ENCODE results near the gene CRYL1.

DNA sequence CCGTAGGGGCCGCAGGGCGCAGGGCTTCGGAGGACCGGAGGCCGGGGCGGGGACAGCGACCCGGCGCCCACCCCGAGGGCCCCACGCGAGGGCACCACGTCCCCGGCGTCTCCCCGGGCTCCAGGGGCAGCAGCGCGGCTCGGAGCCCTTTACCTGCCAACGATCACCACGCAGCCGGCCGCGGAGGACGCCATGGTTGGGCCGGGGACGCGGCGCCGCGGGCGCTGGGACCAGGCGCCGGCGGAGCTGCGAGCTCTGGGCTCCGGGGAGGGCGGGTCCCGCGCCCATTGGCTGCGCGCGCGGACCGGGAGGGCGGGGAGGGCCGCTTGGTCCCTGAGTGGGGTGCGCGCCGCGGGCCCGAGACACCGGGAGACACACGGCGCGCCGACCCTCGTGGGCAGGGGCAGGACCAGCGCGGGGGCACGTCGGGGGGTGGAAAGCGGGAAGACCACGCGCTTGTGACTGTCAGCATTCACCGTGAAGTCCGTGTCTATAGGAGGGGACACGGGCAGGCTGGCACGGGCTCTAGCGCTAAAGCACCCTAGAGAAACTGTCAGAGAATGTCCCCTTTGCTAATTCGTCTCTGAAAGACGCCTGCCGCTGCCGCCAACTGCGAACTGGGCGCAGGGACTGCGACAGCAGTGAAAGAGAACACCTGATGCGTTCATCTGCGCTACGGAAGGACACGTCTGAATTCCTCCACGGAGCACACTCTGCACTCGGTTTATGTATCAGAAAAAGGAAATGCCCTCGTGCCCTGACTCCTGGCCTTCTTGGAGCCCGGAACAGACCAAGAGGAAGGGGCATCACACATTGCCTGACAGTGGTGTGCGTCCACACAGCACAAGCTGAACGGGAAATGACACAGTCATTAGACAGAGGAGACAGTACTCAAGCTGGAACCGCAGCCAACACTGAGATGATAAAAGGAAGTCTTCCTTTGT is at the start of gene CRYL1:
- TF ChIP-seq, protein P1, sequence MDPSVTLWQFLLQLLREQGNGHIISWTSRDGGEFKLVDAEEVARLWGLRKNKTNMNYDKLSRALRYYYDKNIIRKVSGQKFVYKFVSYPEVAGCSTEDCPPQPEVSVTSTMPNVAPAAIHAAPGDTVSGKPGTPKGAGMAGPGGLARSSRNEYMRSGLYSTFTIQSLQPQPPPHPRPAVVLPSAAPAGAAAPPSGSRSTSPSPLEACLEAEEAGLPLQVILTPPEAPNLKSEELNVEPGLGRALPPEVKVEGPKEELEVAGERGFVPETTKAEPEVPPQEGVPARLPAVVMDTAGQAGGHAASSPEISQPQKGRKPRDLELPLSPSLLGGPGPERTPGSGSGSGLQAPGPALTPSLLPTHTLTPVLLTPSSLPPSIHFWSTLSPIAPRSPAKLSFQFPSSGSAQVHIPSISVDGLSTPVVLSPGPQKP (IDR thresholded peaks at IDR 0.05; ENCODE audit: low read depth, low read length) = no peak
- TF ChIP-seq, protein P2, sequence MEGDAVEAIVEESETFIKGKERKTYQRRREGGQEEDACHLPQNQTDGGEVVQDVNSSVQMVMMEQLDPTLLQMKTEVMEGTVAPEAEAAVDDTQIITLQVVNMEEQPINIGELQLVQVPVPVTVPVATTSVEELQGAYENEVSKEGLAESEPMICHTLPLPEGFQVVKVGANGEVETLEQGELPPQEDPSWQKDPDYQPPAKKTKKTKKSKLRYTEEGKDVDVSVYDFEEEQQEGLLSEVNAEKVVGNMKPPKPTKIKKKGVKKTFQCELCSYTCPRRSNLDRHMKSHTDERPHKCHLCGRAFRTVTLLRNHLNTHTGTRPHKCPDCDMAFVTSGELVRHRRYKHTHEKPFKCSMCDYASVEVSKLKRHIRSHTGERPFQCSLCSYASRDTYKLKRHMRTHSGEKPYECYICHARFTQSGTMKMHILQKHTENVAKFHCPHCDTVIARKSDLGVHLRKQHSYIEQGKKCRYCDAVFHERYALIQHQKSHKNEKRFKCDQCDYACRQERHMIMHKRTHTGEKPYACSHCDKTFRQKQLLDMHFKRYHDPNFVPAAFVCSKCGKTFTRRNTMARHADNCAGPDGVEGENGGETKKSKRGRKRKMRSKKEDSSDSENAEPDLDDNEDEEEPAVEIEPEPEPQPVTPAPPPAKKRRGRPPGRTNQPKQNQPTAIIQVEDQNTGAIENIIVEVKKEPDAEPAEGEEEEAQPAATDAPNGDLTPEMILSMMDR (IDR thresholded peaks at IDR 0.05) = no peak
- TF ChIP-seq RAD21 (conservative IDR thresholded peaks at IDR 0.05 in 1 of 2, IDR thresholded peaks at IDR 0.05 in 1 of 2) = no peak
